ES-I3 (cell line): ENCODE results near the gene KCNJ9.
"Not testable (repeated sequence)": the region's sequence is repeated elsewhere in the genome, so short reads cannot be mapped to it uniquely, and the experiment has no call there.

Experiments
- H3K36me3 ChIP-seq: 2 replicates; pipeline ENCODE4 v1.6.1; 2013; ENCODE audit warnings: mild to moderate bottlenecking, low read length, control low read depth, moderate library complexity; ENCODE audit not compliant: insufficient read depth
- H3K4me1 ChIP-seq: 2 replicates; pipeline ENCODE4 v1.6.1; 2013; ENCODE audit warnings: mild to moderate bottlenecking, control low read depth, low read length; ENCODE audit not compliant: insufficient read depth
- H3K9ac ChIP-seq: 2 replicates; pipeline ENCODE4 v1.6.1; 2013; ENCODE audit warnings: low read depth, mild to moderate bottlenecking, low read length, moderate library complexity
- H3K9me3 ChIP-seq: 2 replicates; pipeline ENCODE4 v1.6.1; 2013; ENCODE audit warnings: mild to moderate bottlenecking, low read length, moderate library complexity; ENCODE audit not compliant: control insufficient read depth, insufficient read depth

Gene KCNJ9

DNA sequence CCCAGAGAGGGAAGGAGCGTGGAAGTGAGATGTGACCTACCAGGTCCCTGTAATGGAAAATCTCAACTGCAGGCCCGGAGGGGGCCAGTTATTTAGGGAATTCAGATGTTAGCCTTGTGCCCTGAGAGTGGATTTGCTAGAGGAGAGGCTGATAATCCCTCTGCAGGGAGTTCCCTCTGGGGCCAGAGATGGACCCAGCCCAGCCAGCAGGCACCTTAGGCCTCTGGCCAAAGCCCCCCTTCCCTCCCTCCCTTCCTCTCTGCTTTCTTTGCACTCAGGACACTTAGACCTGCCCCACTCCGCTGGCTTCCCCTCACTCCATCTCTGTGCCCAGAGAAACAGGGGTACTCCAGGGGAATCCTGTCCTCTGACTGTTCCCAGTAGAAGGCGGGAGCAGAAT lies 32.7 kb downstream of the KCNJ9 start:
- Histone ChIP-seq H3K36me3 (no peaks in the 10 kb centered on the region), H3K4me1 (peaks cover 58% of the 10 kb centered on the region)

GRCh38 chr1:160115545-160116282 lies 34.4 kb downstream of the KCNJ9 start, which contains the start of gene ATP1A2:
ATP1A2 (plus strand) TSS chr1:160115759; CDS start chr1:160115862, 103 bp downstream.
- peak within 1 kb of the TSS; percentile 54; the same call in 1 of the 2 replicates for H3K9ac ChIP-seq

More for the DNA sequence above, 32.7 kb downstream of the KCNJ9 start:
- Histone ChIP-seq H3K9ac (no peak overlapping the region), H3K9me3 (no peaks in the 10 kb centered on the region)

DNA sequence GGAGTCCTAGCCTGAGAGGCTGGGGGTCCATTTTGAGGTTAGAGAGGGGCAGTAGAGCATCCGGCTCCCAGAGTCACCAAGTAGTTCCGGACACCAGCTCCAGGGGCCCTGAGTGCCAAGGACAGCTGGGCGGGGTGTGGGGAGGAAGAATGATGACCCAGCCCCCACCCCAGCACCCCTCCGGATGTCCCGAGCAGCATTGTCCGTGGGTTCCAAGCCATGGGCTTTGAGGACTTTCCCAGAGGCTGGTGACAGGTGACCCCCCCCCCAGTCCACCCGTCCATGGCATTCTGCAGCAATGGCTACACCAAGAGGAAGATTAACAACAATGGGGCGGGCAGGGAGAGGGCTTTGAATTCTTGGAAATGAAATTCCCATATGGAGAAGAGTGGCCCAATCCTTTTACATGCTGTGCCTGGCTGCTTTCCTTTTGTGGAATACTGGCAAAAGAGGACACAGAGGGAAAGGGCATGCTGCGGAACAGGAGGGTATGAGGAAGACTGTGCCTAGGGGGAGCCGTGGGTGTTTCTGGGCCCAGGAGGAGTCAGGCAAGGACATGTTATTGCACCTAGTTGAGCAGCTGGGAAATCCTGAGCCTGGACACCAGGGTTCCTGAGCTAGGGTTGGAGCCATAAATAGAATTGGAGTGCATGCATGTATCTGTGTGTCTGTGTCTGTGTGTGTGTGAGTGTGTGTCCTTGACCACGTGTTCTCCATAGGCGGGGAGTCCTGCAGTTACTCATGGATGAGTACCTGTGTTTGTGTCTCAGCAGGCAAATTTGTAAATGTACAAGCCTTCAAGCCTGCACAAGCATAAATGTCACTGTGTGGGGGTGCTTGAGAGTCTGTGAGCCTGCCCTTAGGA lies 35.2 kb downstream of the KCNJ9 start:
- no peaks in the 10 kb centered on the region for H3K36me3 ChIP-seq
- peaks cover 45% of the 10 kb centered on the region for H3K4me1 ChIP-seq
- H3K9me3 ChIP-seq, result no peaks in the 10 kb centered on the region
- H3K9ac ChIP-seq, result peak overlapping the region; percentile 54; the same call in 1 of the 2 replicates

More at GRCh38 chr1:160115545-160116282, 34.4 kb downstream of the KCNJ9 start, which contains the start of gene ATP1A2:
- H3K9me3 ChIP-seq, result no peaks in the 10 kb centered on the region
- no peaks in the 10 kb centered on the region for H3K36me3 ChIP-seq
- peaks cover 45% of the 10 kb centered on the region for H3K4me1 ChIP-seq

DNA sequence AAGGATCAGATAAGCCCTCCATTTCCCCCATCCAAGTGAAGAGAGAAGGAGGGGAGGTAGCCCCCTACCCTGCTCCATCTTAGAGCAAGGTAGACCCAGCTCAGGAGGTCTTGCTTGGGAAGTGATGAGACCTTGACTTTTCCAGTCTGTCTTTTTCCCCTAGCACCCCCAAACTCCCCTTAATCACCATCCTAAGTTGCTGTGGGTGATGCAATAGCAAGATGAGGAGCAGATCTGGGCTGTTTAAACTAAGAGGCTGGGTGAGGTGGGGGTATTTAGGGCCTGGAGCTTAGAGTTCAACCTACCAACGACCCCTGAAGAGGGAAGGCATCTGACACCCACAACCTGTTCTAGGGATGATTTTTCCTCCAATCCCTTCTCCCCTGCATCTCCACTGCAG lies 36.0 kb downstream of the KCNJ9 start:
- H3K4me1 ChIP-seq, result peaks cover 45% of the 10 kb centered on the region
- H3K9me3 ChIP-seq, result no peaks in the 10 kb centered on the region
- no peaks in the 10 kb centered on the region; the same call in 1 of the 2 replicates for H3K36me3 ChIP-seq
- H3K9ac ChIP-seq, result no peak overlapping the region

GRCh38 chr1:160117709-160118183 lies 36.4 kb downstream of the KCNJ9 start:
- Histone ChIP-seq H3K9ac (no peak overlapping the region; the same call in 1 of the 2 replicates), H3K36me3 (no peaks in the 10 kb centered on the region; the same call in 1 of the 2 replicates), H3K4me1 (peaks cover 45% of the 10 kb centered on the region), H3K9me3 (no peaks in the 10 kb centered on the region)

DNA sequence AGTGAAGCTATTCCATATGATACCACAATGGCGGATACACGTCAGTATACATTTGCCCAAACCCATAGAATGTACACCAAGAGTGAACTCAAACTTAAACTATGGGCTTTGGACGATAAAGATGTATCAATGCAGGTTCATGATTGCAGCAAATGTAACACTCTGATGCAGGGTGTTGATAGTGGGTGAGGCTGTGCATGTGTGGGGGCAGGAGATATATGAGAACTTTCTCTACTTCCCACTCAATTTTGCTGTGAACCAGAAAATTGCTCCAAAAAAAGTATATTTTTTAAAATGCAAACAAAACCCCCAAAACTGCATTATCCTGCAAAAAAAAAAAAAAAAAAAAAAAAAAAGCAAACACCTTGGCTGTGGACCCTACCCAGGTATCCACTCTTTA lies 37.6 kb downstream of the KCNJ9 start:
- H3K36me3 ChIP-seq, result no peaks in the 10 kb centered on the region; the same call in 1 of the 2 replicates
- H3K4me1 ChIP-seq, result peaks cover 36% of the 10 kb centered on the region
- H3K9ac ChIP-seq, result no peak overlapping the region
- H3K9me3 ChIP-seq, result no peaks in the 10 kb centered on the region

DNA sequence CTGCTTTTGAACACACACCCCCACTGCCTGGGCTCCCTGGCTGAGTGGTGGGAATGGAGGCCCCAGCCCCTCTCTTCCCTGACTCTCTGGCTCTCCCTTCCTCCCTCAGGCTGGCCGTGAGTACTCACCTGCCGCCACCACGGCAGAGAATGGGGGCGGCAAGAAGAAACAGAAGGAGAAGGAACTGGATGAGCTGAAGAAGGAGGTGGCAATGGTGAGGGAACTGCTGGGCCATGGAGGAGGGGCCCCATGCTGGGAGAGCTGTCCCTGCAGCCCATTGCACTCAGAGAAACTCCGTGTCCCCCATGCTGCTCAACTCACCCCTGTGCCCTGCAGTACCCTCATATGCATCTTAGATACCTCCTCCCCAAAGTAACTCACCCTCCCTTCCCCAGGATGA lies 39.5 kb downstream of the KCNJ9 start:
- peaks cover 29% of the 10 kb centered on the region for H3K4me1 ChIP-seq

DNA sequence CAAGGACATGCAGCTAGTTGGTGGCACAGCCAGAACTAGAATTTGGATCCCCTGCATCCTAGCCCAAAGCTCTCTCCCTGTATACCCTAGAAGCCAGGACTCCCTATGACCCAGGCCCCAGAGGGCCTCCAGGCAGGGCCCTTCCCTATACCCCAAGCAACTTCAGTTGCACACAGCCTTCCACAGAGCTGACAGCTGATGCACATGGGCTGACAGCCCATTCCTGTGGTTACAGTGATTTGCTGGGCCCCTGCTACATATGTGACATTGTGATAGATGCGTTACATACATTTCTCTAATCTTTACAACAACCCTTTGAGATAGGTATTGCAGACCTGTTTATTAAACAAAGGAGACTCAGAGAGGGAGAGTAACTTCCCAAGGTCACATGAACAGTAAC lies 40.0 kb downstream of the KCNJ9 start:
- Histone ChIP-seq H3K9me3 (no peaks in the 10 kb centered on the region), H3K36me3 (peaks cover 3% of the 10 kb centered on the region; the same call in 1 of the 2 replicates), H3K9ac (no peak overlapping the region), H3K4me1 (peaks cover 29% of the 10 kb centered on the region)

More for the DNA sequence above, 39.5 kb downstream of the KCNJ9 start:
- H3K9ac ChIP-seq, result no peak overlapping the region
- H3K9me3 ChIP-seq, result no peaks in the 10 kb centered on the region
- peaks cover 3% of the 10 kb centered on the region; the same call in 1 of the 2 replicates for H3K36me3 ChIP-seq

- H3K9ac ChIP-seq, result no peak overlapping the region
- peaks cover 15% of the 10 kb centered on the region for H3K4me1 ChIP-seq
- peaks cover 3% of the 10 kb centered on the region; the same call in 1 of the 2 replicates for H3K36me3 ChIP-seq
- H3K9me3 ChIP-seq, result no peaks in the 10 kb centered on the region
Observed at GRCh38 chr1:160122978-160123495, 41.7 kb downstream of the KCNJ9 start.

DNA sequence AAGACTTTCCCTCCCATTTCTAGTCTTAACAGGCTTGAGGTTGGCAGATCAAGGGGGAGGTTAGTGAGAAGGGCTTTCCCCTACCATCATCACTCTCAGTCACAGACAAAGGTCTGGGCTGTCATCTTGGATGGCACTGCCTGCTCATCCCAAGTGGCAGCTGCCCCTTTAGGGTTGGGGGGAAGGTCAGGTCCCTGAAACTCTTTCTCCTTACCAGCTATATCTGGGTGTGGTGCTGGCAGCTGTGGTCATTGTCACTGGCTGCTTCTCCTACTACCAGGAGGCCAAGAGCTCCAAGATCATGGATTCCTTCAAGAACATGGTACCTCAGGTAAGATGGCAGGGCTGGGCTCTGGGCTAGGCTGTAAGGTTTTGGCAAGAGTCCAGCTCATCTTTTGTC lies 42.4 kb downstream of the KCNJ9 start:
- H3K36me3 ChIP-seq, result peaks cover 3% of the 10 kb centered on the region; the same call in 1 of the 2 replicates
- peaks cover 9% of the 10 kb centered on the region for H3K4me1 ChIP-seq
- no peaks in the 10 kb centered on the region for H3K9me3 ChIP-seq
- H3K9ac ChIP-seq, result no peak overlapping the region

DNA sequence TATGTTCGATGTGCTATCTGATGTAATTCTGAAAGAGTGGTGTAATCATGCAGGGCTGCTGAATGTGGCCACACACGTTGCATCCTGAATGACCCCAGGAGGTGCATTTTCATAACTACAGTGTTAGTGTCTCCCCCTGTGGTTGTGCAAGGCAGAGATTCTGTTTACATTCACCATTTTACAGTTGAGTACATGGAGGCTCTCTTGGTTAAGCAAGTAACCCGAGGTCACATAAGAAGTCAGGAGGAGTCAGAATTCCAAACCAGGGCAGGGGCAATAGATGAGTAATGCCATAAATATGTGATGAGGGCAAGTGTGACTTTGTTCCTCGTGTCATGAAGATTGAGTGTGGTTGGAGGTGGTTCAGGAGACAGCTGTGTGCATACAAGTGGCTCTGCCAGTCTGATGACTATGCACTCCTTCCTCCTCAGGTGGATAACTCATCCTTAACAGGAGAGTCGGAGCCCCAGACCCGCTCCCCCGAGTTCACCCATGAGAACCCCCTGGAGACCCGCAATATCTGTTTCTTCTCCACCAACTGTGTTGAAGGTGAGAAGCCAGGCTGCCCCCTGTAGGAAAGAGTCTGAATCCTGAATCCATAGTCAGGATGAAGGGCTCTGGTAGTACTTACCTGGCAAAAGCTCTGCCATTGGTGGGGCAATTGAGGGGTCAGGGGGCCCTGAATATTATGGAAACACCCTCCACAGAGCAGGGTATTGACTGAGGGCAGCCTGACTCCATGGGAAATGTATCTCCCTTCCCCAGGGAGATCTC lies 43.6 kb downstream of the KCNJ9 start:
- Histone ChIP-seq H3K36me3 (peaks cover 3% of the 10 kb centered on the region; the same call in 1 of the 2 replicates), H3K9me3 (no peaks in the 10 kb centered on the region), H3K4me1 (peaks cover 8% of the 10 kb centered on the region), H3K9ac (no peak overlapping the region)

DNA sequence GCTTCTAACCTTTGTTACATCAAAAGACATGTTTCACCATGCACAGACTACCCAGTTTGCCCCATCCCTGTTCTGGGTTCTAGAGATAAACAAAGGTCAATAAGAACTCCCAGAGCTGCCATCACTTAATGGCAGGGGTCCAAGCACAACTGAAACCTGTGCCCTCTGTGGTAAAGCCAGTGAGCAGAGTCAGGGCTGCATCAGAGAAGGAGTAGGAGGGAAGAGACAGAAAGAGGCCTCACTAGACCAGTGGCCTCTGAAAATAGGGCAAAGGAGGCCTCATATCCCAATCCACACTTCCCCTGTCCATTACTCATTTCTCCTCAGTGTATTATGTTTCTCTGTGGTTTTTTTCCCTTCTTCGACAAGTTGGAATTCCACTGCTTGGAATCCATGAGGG lies 44.4 kb downstream of the KCNJ9 start:
- no peaks in the 10 kb centered on the region for H3K9me3 ChIP-seq
- H3K36me3 ChIP-seq, result peaks cover 3% of the 10 kb centered on the region; the same call in 1 of the 2 replicates
- H3K4me1 ChIP-seq, result peaks cover 8% of the 10 kb centered on the region
- no peak overlapping the region for H3K9ac ChIP-seq

- not testable (repeated sequence) for H3K36me3 ChIP-seq, H3K9ac ChIP-seq, H3K4me1 ChIP-seq, H3K9me3 ChIP-seq
Observed at GRCh38 chr1:160126342-160126741, 45.0 kb downstream of the KCNJ9 start.
